HG02610 (cell line): ENCODE measurements around the gene TMEM139.
A peak's percentile ranks its signal among the peaks of the same experiment; 100 is the strongest.

ENCODE experiments used
- ATAC-seq: cut with Tn5 transposase; IDR thresholded peaks from one replicate; pipeline ENCODE4 v1.9.1; 2021; ENCODE audit warnings: mild to moderate bottlenecking, moderate library complexity; ENCODE audit not compliant: unreplicated experiment

TMEM139 gene

GRCh38 chr7:143284591-143285469 lies at the start of gene TMEM139:
TMEM139 (plus strand) TSS chr7:143284958; CDS start chr7:143285958, 1,000 bp downstream.
- ATAC-seq = no peak

GRCh38 chr7:143235561-143235960 lies 49.2 kb upstream of the TMEM139 start:
- ATAC-seq = no peak

GRCh38 chr7:143236408-143236990 lies 48.3 kb upstream of the TMEM139 start:
- no peak for ATAC-seq

- ATAC-seq = no peak
Observed at GRCh38 chr7:143237366-143237765, 47.4 kb upstream of the TMEM139 start.

GRCh38 chr7:143238289-143238980 lies 46.3 kb upstream of the TMEM139 start:
- no peak for ATAC-seq

GRCh38 chr7:143239813-143240212 lies 44.9 kb upstream of the TMEM139 start:
- ATAC-seq = no peak

GRCh38 chr7:143240291-143241168 lies 44.2 kb upstream of the TMEM139 start:
- ATAC-seq = peak; percentile 91

GRCh38 chr7:143242306-143242705 lies 42.5 kb upstream of the TMEM139 start:
- ATAC-seq = no peak

GRCh38 chr7:143243111-143243510 lies 41.6 kb upstream of the TMEM139 start:
- no peak for ATAC-seq

GRCh38 chr7:143243614-143244013 lies 41.1 kb upstream of the TMEM139 start:
- no peak for ATAC-seq

GRCh38 chr7:143244321-143244720 lies 40.4 kb upstream of the TMEM139 start:
- no peak for ATAC-seq

- ATAC-seq = no peak
Observed at GRCh38 chr7:143245123-143245522, 39.6 kb upstream of the TMEM139 start.

GRCh38 chr7:143247372-143247771 lies 37.4 kb upstream of the TMEM139 start:
- ATAC-seq = no peak

- no peak for ATAC-seq
Observed at GRCh38 chr7:143248761-143249354, 35.9 kb upstream of the TMEM139 start.

- no peak for ATAC-seq
Observed at GRCh38 chr7:143250199-143250598, 34.6 kb upstream of the TMEM139 start.

- no peak for ATAC-seq
Observed at GRCh38 chr7:143250822-143251221, 33.9 kb upstream of the TMEM139 start.

GRCh38 chr7:143252006-143252405 lies 32.8 kb upstream of the TMEM139 start:
- ATAC-seq = no peak

- no peak for ATAC-seq
Observed at GRCh38 chr7:143255564-143255963, 29.2 kb upstream of the TMEM139 start.

GRCh38 chr7:143256325-143256724 lies 28.4 kb upstream of the TMEM139 start:
- ATAC-seq = no peak

- peak; percentile 74 for ATAC-seq
Observed at GRCh38 chr7:143256932-143257331, 27.8 kb upstream of the TMEM139 start.
